ENCODE measurements around the gene LARP4B.

LARP4B gene

DNA sequence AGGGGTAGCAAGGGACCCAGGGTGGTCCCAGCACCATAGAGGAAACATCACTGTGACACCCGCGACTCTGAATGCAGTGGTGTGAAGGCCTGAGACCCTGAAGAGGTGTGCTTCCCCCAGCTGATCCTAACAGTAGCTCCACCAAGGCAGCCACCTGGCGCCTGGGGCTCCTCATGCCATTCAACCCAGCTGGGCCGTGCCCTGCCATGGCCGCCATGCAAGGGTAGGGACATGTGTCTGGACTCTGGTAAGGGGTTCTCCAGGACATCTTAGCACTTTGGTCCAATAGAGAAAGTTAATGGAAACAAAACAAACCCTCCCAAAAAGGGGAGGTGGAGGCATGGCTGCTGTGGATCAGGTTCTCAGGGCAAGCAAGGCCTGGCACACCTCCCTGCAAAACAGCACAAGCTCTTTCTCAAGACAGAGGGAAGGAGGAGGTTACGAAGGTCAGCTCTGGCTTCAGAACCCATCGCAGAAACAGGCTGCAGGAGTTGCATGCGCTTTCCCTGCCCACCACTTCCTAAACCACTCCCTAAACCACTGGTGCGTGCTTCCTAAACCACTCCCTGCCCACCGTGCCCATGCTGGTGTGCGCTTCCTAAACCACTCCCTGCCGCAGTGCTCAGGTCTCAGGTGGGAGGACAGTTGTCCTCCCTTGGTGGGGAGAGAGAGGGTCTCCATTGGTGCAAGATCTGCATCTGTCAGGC lies 108.7 kb downstream of the LARP4B start:
- DNase-seq, result no peak

GRCh38 chr10:822197-822596 lies 109.3 kb downstream of the LARP4B start:
- no peak for DNase-seq

GRCh38 chr10:821322-821721 lies 110.2 kb downstream of the LARP4B start:
- no peak for DNase-seq

DNA sequence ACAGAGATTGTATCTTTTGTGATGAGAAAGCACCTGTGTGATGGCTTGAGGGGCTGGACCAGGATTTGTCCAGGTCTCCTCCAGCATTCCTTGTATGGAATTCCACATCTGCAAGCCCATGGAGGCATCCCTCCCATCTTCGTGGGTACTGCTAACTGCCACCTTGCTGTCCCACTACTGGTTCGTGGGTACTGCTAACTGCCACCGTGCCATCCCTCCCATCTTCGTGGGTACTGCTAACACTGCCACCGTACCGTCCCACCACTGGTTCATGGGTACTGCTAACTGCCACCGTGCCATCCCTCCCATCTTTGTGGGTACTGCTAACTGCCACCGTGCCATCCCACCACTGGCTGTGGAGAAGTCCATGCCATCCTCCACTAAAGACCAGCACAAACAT lies 111.7 kb downstream of the LARP4B start:
- no peak for DNase-seq

DNA sequence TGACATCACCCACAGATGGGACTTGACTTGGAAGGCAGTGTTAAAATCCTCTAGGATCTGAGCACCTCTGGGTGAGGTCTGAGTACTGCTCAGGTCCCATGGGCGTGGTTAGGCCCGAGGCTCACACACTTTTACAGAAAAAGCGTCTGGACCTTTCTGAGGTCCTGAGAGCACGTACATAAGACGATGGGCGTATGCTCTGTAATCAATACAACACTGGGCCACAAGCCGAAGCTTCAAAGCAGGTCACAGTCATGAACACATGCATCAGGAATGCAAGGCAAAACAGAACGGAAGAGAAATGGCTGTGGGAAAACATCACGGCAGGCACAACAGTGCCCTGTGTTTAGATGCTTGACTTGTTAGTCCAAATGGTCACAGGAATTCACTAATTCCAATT lies 112.2 kb downstream of the LARP4B start:
- no peak for DNase-seq

DNA sequence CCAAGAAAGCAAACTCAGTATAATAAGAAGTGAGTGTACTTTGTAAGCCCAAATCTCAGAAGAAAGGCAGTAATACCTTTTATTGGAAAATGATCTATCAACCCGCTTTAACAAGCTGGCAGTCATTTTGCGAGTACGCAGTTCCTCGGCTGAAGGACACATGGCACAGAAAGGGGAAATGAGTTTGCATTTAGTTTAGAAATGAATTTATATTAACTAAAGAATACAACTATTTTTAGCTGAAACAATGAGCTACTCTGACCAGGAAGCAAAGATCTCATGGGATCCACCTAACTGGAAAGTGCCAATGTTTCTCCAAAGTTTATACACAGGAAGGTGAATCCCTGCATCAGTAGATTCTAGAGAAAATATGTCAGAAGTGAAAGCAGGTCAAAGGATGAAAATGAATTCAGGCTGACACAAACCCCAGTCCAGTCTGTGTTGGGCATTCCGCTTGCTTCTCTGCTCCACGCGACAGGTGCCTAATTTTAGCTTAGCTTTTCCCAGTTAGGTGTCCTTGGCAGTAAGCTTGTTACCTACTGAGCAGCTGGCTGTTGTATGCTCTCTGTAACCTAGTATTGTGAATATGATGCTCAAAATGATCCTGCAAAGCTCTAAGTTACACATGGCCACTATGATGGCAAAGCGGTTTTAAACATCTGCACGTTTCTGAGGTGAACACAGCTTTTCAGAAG lies 112.8 kb downstream of the LARP4B start:
- no peak for DNase-seq

DNA sequence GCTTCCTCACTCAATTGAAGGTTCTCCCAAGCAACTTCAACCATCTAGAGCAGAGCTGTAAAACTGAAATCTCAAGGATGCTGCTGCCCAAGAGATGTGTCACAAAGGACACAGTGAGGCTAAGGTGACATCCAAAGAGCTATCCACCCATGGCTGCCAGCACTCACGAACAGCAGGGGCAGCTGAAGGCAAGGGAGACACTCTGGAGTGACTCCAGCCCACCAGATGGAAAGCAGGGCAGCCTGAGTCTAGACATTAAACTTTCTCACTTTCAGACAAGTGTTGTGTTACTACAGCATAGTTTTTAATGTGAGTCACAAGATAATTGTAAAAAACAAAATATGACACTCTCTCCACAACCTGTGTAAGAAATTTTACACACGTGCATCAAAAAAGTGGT lies 113.5 kb downstream of the LARP4B start:
- no peak for DNase-seq

GRCh38 chr10:817371-817770 lies 114.1 kb downstream of the LARP4B start:
- DNase-seq, result no peak

DNA sequence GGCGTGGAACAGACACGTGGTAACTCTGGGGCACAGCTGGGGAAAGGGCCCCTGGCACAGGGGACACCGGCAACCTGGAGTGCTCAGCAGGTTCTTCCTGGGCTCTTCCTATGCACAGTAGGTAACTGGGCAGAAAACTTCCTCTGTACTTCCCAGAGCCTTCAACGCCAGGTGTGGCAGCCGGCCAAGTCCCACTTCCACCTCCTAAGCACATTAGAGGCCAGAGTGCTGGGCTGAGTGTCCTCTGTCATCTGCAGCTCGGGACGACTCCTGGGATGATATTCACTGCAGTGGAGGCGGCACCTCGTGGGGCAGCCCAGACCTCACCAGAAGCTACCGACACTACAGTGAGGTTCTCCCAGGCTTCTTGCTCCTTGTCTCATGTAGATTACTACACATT lies 114.5 kb downstream of the LARP4B start:
- no peak for DNase-seq

GRCh38 chr10:816091-816477 lies 115.4 kb downstream of the LARP4B start:
- DNase-seq, result no peak

- DNase-seq, result no peak
Measured at GRCh38 chr10:815338-816090, 116.0 kb downstream of the LARP4B start.

GRCh38 chr10:814536-815302 lies 116.8 kb downstream of the LARP4B start:
- no peak for DNase-seq

GRCh38 chr10:813286-813685 lies 118.2 kb downstream of the LARP4B start:
- no peak for DNase-seq

DNA sequence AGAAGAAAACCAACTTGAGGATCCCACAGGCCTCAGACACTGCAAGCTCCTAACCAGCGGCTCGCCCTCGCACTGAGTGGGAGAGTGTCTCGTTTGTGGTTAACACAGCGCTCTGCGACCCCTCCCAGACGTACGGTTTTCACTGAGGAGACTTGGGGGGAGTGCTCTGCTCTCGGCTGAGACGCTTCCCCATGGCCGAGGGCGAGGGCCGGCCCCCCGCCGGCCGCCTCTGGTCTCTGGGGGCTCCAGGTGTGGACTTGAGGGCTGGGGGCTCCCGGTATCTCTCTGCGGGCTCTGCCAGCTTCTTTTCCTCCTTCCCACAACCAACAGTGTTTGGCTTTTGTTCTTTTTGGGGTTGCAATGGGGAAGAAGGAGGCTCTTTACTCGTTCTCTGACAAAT lies 118.7 kb downstream of the LARP4B start:
- no peak for DNase-seq

DNA sequence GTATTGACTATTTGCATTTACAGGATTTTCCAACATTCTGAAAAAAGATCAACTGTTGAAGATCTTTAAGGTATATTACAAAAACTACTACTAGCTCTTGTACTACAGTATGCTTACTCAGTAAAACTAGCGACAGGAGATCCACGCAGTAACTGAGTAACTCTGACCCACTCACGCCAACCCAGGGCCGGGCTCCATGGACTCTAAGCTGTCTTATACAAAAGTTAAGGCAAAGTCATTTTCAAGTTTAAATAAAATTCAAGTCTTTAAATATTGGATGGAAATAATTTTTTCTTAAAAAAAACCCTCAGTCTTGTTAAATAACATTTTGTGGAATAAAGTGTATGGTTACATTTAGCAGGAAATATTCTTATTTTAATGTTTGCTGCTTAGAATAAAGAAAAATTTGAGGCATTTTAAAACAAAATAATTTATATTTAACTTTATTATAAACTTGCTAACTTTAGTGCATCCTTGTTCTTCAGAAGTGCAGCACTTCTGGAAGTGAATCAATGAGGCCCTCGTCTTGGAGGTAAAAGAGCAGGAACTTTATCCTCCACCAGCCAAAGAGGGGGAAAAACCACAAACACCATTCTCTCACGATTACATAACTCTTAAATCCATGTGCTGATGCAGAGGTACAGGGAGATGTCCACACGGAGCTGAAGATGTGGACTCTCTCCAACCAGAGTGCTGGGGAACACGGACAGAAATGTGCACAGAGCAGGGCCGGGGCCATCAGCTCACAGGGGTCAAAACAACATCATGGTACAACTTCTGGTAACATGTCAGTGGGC lies 119.9 kb downstream of the LARP4B start:
- DNase-seq, result no peak

GRCh38 chr10:810351-810846 lies 121.1 kb downstream of the LARP4B start:
- DNase-seq, result no peak

DNA sequence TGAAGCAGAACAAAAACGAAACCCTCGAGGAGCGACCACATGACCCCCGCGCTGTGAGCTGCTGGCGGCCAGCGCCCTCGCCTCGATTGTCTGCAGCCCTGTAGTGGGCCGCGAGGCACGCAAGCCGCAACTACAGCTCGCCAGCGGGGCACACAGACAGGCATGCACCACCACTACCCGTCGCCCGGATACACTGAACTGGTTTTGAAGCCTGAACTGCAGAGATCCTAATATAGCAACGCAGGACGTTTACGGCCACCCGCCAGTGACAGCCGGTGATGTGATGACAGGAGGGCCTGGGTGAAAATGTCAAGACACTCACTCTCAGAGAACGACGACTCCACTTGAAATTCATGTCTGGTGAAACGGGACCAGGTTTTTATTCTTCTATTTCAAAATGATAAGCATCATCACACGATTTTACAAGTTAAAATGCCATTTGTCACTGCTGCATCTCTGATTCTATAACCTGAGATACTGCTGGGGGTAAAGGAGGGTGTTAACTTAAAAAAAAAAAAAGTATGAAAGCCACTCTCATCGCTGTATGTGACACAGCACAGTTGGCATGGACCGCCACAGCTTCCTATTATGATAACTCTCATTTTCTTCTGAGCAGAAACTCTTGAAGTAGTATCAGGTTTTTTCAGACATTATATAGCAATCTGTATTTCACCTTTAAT lies 121.7 kb downstream of the LARP4B start:
- no peak for DNase-seq

- no peak for DNase-seq
Measured at GRCh38 chr10:807958-808353, 123.5 kb downstream of the LARP4B start.

GRCh38 chr10:807163-807957 lies 124.1 kb downstream of the LARP4B start:
- DNase-seq, result no peak

- no peak for DNase-seq
Measured at GRCh38 chr10:806451-807162, 124.9 kb downstream of the LARP4B start.
